ES-I3 (cell line): ENCODE data around the gene OLFML1.

Experiments used
- H3K36me3 ChIP-seq: 2 replicates; pipeline ENCODE4 v1.6.1; 2013; ENCODE audit warnings: mild to moderate bottlenecking, low read length, control low read depth, moderate library complexity; ENCODE audit not compliant: insufficient read depth
- H3K4me1 ChIP-seq: 2 replicates; pipeline ENCODE4 v1.6.1; 2013; ENCODE audit warnings: mild to moderate bottlenecking, control low read depth, low read length; ENCODE audit not compliant: insufficient read depth
- H3K9ac ChIP-seq: 2 replicates; pipeline ENCODE4 v1.6.1; 2013; ENCODE audit warnings: low read depth, mild to moderate bottlenecking, low read length, moderate library complexity
- H3K9me3 ChIP-seq: 2 replicates; pipeline ENCODE4 v1.6.1; 2013; ENCODE audit warnings: mild to moderate bottlenecking, low read length, moderate library complexity; ENCODE audit not compliant: control insufficient read depth, insufficient read depth

Gene OLFML1

GRCh38 chr11:7485186-7486097 is at the start of gene OLFML1:
Gene OLFML1, plus strand, starts transcription at chr11:7485506. Its CDS starts 370 bp downstream, at chr11:7485876.
- no peaks in the 10 kb centered on the region for H3K36me3 ChIP-seq
- H3K9me3 ChIP-seq = no peaks in the 10 kb centered on the region
- H3K4me1 ChIP-seq = peaks cover 10% of the 10 kb centered on the region
- no peak within 1 kb of the TSS for H3K9ac ChIP-seq

- H3K9me3 ChIP-seq = no peaks in the 10 kb centered on the region
- peaks cover 14% of the 10 kb centered on the region for H3K4me1 ChIP-seq
- no peaks in the 10 kb centered on the region for H3K36me3 ChIP-seq
- no peak overlapping the region for H3K9ac ChIP-seq
Observed at GRCh38 chr11:7436146-7436545, 49.2 kb upstream of the OLFML1 start.

GRCh38 chr11:7436657-7437056 is 48.6 kb upstream of the OLFML1 start:
- no peaks in the 10 kb centered on the region for H3K9me3 ChIP-seq
- peaks cover 14% of the 10 kb centered on the region for H3K4me1 ChIP-seq
- no peaks in the 10 kb centered on the region for H3K36me3 ChIP-seq
- H3K9ac ChIP-seq = no peak overlapping the region

GRCh38 chr11:7437696-7438095 is 47.6 kb upstream of the OLFML1 start:
- peaks cover 14% of the 10 kb centered on the region for H3K4me1 ChIP-seq
- no peaks in the 10 kb centered on the region for H3K36me3 ChIP-seq
- no peaks in the 10 kb centered on the region for H3K9me3 ChIP-seq
- no peak overlapping the region for H3K9ac ChIP-seq

- H3K4me1 ChIP-seq = peaks cover 14% of the 10 kb centered on the region
- no peaks in the 10 kb centered on the region for H3K9me3 ChIP-seq
- H3K9ac ChIP-seq = no peak overlapping the region
- H3K36me3 ChIP-seq = no peaks in the 10 kb centered on the region
Observed at GRCh38 chr11:7439746-7440320, 45.5 kb upstream of the OLFML1 start.

- Histone ChIP-seq H3K4me1 (0 out of 2 replicates have a peak, but pooled peaks cover under 1% of the 10 kb centered on the region), H3K9me3 (no peaks in the 10 kb centered on the region), H3K9ac (no peak overlapping the region), H3K36me3 (no peaks in the 10 kb centered on the region)
Observed at GRCh38 chr11:7442588-7443215, 42.6 kb upstream of the OLFML1 start.

- no peaks in the 10 kb centered on the region for H3K9me3 ChIP-seq
- no peaks in the 10 kb centered on the region for H3K36me3 ChIP-seq
- no peak overlapping the region for H3K9ac ChIP-seq
- no peaks in the 10 kb centered on the region for H3K4me1 ChIP-seq
Observed at GRCh38 chr11:7444091-7444981, 41.0 kb upstream of the OLFML1 start.

- Histone ChIP-seq H3K9ac (no peak overlapping the region), H3K4me1 (no peaks in the 10 kb centered on the region), H3K36me3 (no peaks in the 10 kb centered on the region), H3K9me3 (no peaks in the 10 kb centered on the region)
Observed at GRCh38 chr11:7445564-7445963, 39.7 kb upstream of the OLFML1 start.

GRCh38 chr11:7448201-7448600 is 37.1 kb upstream of the OLFML1 start:
- Histone ChIP-seq H3K36me3 (no peaks in the 10 kb centered on the region), H3K4me1 (peaks cover 7% of the 10 kb centered on the region; the same call in 1 of the 2 replicates), H3K9ac (no peak overlapping the region), H3K9me3 (no peaks in the 10 kb centered on the region)

- Histone ChIP-seq H3K9ac (no peak overlapping the region), H3K4me1 (peaks cover 7% of the 10 kb centered on the region; the same call in 1 of the 2 replicates), H3K36me3 (no peaks in the 10 kb centered on the region), H3K9me3 (no peaks in the 10 kb centered on the region)
Observed at GRCh38 chr11:7449211-7449840, 36.0 kb upstream of the OLFML1 start.

- Histone ChIP-seq H3K36me3 (no peaks in the 10 kb centered on the region), H3K4me1 (peaks cover 7% of the 10 kb centered on the region; the same call in 1 of the 2 replicates), H3K9ac (no peak overlapping the region), H3K9me3 (no peaks in the 10 kb centered on the region)
Observed at GRCh38 chr11:7449841-7450214, 35.5 kb upstream of the OLFML1 start.

GRCh38 chr11:7450836-7451235 is 34.5 kb upstream of the OLFML1 start:
- Histone ChIP-seq H3K36me3 (no peaks in the 10 kb centered on the region), H3K9me3 (no peaks in the 10 kb centered on the region), H3K4me1 (peaks cover 7% of the 10 kb centered on the region; the same call in 1 of the 2 replicates), H3K9ac (no peak overlapping the region)

GRCh38 chr11:7451520-7451919 is 33.8 kb upstream of the OLFML1 start:
- Histone ChIP-seq H3K36me3 (no peaks in the 10 kb centered on the region), H3K9ac (no peak overlapping the region), H3K9me3 (no peaks in the 10 kb centered on the region), H3K4me1 (peaks cover 7% of the 10 kb centered on the region; the same call in 1 of the 2 replicates)
